SK-N-SH (cell line): ENCODE results near the gene RBP5. TPM values are rescaled to one million over a fixed set of nuclear protein-coding genes. Genes with fewer than 3 reads are reported as not detected.
A peak's percentile ranks its signal among the peaks of the same experiment; 100 is the strongest.
"Not testable (repeated sequence)": the region's sequence is repeated elsewhere in the genome, so short reads cannot be mapped to it uniquely, and the experiment has no call there.

Experiments used
- CTCF ChIA-PET: fragments of 300-600, 350-600 bp; formaldehyde crosslinking; extraction: SDS; loops from one replicate; lab custom pipeline; 2021; lab: Yijun Ruan, JAX
- POLR2A ChIA-PET: fragments of 350-600 bp; sonication (Branson Sonifier 250); formaldehyde crosslinking; extraction: SDS; loops from one replicate; lab custom pipeline; 2020; ENCODE audit warnings: antibody characterized with exemption, inconsistent platforms; lab: Yijun Ruan, JAX
- DNase-seq: peaks from one replicate; pipeline ENCODE4 v3.0.0; 2012
- H2AFZ ChIP-seq: fragments of 200-600 bp; sonication (generic); 2 replicates; pipeline ENCODE4 v1.8.1; 2016; ENCODE audit warnings: antibody characterized with exemption, mild to moderate bottlenecking, low read depth
- H3F3A ChIP-seq: fragments of 200-600 bp; sonication (generic); replicated peaks from 2 replicates; pipeline ENCODE3; 2016; ENCODE audit warnings: antibody characterized with exemption, mild to moderate bottlenecking; ENCODE audit not compliant: insufficient read depth
- H3K27ac ChIP-seq, 2 experiments: fragments of 200-500 bp in 1 of 2; fragments of 200-600 bp in 1 of 2; sonication (Bioruptor generic) in 1 of 2; sonication (generic), shearing (Covaris generic) in 1 of 2; 2 replicates each; pipeline versions ENCODE4 v1.5.1 to v1.6.1; 2014 to 2016; ENCODE audit warnings: low read depth in 2 of 2, inconsistent platforms in 1 of 2, low read length in 1 of 2, mild to moderate bottlenecking in 1 of 2, mixed read lengths in 1 of 2
- H3K27me3 ChIP-seq: fragments of 200-600 bp; sonication (generic), shearing (Covaris generic); 2 replicates; pipeline ENCODE4 v1.6.1; 2016; ENCODE audit warnings: mixed run types; ENCODE audit not compliant: insufficient read depth
- H3K36me3 ChIP-seq, 2 experiments: fragments of 200-500 bp in 1 of 2; fragments of 200-600 bp in 1 of 2; sonication (Bioruptor generic) in 1 of 2; sonication (generic) in 1 of 2; replicated peaks in 1 of 2; 2 replicates each; pipeline versions ENCODE3 to v1.5.1; 2014 to 2016; ENCODE audit warnings: low read length in 1 of 2, mild to moderate bottlenecking in 1 of 2; ENCODE audit not compliant: insufficient read depth in 2 of 2, control insufficient read depth in 1 of 2
- H3K4me1 ChIP-seq, 2 experiments: fragments of 200-500 bp in 1 of 2; fragments of 200-600 bp in 1 of 2; sonication (Bioruptor generic) in 1 of 2; sonication (generic), shearing (Covaris generic) in 1 of 2; 2 replicates each; pipeline versions ENCODE4 v1.5.1 to v1.6.1; 2014 to 2016; ENCODE audit warnings: low read depth in 1 of 2, low read length in 1 of 2, mixed run types in 1 of 2; ENCODE audit not compliant: insufficient read depth in 2 of 2, control insufficient read depth in 1 of 2
- H3K4me2 ChIP-seq: fragments of 200-600 bp; sonication (generic), shearing (Covaris generic); 2 replicates; pipeline ENCODE4 v1.6.1; 2017; ENCODE audit warnings: mixed run types
- H3K4me3 ChIP-seq, 2 experiments: fragments of 200-500 bp in 1 of 2; fragments of 200-600 bp in 1 of 2; sonication (Bioruptor generic) in 1 of 2; sonication (generic), shearing (Covaris generic) in 1 of 2; 2 replicates each; pipeline versions ENCODE4 v1.5.1 to v1.8.1; 2014 to 2016; ENCODE audit warnings: low read depth in 2 of 2, inconsistent platforms in 1 of 2, low read length in 1 of 2, mild to moderate bottlenecking in 1 of 2, mixed read lengths in 1 of 2, moderate library complexity in 1 of 2
- H3K79me2 ChIP-seq: fragments of 200-600 bp; sonication (generic); 2 replicates; pipeline ENCODE4 v1.8.1; 2017; ENCODE audit warnings: mild to moderate bottlenecking; ENCODE audit not compliant: insufficient read depth
- H3K9ac ChIP-seq: fragments of 200-600 bp; sonication (generic); 2 replicates; pipeline ENCODE4 v1.6.1; 2017; ENCODE audit warnings: mixed run types
- H3K9me2 ChIP-seq: fragments of 200-600 bp; sonication (generic); 2 replicates; pipeline ENCODE4 v1.6.1; 2017; ENCODE audit warnings: mixed run types
- H3K9me3 ChIP-seq: fragments of 200-600 bp; sonication (generic); 2 replicates; pipeline ENCODE4 v1.6.1; 2017; ENCODE audit warnings: mixed run types, mild to moderate bottlenecking, moderate library complexity
- H4K20me1 ChIP-seq: fragments of 200-600 bp; sonication (generic); 2 replicates; pipeline ENCODE4 v1.6.1; 2017; ENCODE audit warnings: mild to moderate bottlenecking, mixed run types; ENCODE audit not compliant: insufficient read depth
- CHD2 ChIP-seq: fragments of 150-350 bp; IDR thresholded peaks from 2 replicates; pipeline ENCODE4 v1.6.1; 2018; ENCODE audit warnings: low read length; ENCODE audit not compliant: partially characterized antibody
- ELF1 ChIP-seq: IDR thresholded peaks from 2 replicates; pipeline ENCODE4 v1.4.0; 2012
- FOXM1 ChIP-seq: IDR thresholded peaks from 2 replicates; pipeline ENCODE4 v1.4.0; 2012; ENCODE audit warnings: low read depth, mild to moderate bottlenecking
- IRF3 ChIP-seq: fragments of 150-350 bp; IDR thresholded peaks from 2 replicates; pipeline ENCODE4 v1.6.1; 2016; ENCODE audit warnings: mild to moderate bottlenecking, low read depth, low read length
- JUND ChIP-seq: IDR thresholded peaks from 2 replicates; pipeline ENCODE4 v1.4.0; 2012
- RAD21 ChIP-seq: IDR thresholded peaks from 2 replicates; pipeline ENCODE4 v1.6.1; 2012; ENCODE audit warnings: mild to moderate bottlenecking, low read length
- REST ChIP-seq: IDR thresholded peaks from 2 replicates; pipeline ENCODE4 v1.6.1; 2012; ENCODE audit warnings: mild to moderate bottlenecking, low read depth, low read length, moderate library complexity
- RFX5 ChIP-seq: IDR thresholded peaks from 2 replicates; pipeline ENCODE4 v1.6.1; 2012; ENCODE audit warnings: mild to moderate bottlenecking, improper control_type of control experiment, low read length
- RXRA ChIP-seq: IDR thresholded peaks from 2 replicates; pipeline ENCODE4 v1.4.0; 2012; ENCODE audit warnings: low read depth, mild to moderate bottlenecking, borderline replicate concordance
- SIN3A ChIP-seq: IDR thresholded peaks from 2 replicates; pipeline ENCODE4 v1.6.1; 2012; ENCODE audit warnings: low read depth, mild to moderate bottlenecking, low read length, moderate library complexity, borderline replicate concordance
- SMC3 ChIP-seq: IDR thresholded peaks from 2 replicates; pipeline ENCODE4 v1.6.1; 2012; ENCODE audit warnings: low read depth, low read length, improper control_type of control experiment
- TCF12 ChIP-seq: IDR thresholded peaks from 2 replicates; pipeline ENCODE4 v1.4.0; 2012
- TEAD4 ChIP-seq: IDR thresholded peaks from 2 replicates; pipeline ENCODE4 v1.4.0; 2012; ENCODE audit warnings: mild to moderate bottlenecking, borderline replicate concordance; ENCODE audit not compliant: insufficient read depth
- USF1 ChIP-seq: IDR thresholded peaks from 2 replicates; pipeline ENCODE4 v1.4.0; 2012; ENCODE audit warnings: low read depth, borderline replicate concordance
- YY1 ChIP-seq: IDR thresholded peaks from 2 replicates; pipeline ENCODE4 v1.4.0; 2012; ENCODE audit warnings: low read depth, mild to moderate bottlenecking
- ZBTB33 ChIP-seq: IDR thresholded peaks from 2 replicates; pipeline ENCODE4 v1.4.0; 2012; ENCODE audit warnings: low read depth, borderline replicate concordance
- WGBS: methylation state at CpG from one replicate; pipeline ENCODE4 v1.1.6; 2017; ENCODE audit warnings: low lambda C conversion rate; 5-methylcytosine and 5-hydroxymethylcytosine counted together
- polyA plus RNA-seq, 3 experiments: library from polyadenylated mRNA; depleted of rRNA; stranded (reverse); fragments of >200 nt; gene quantifications; 2 replicates each; pipeline ENCODE4 v1.2.3, GENCODE V29; 2012

The RBP5 gene
- polyA plus RNA-seq, 1 of the 3 experiments (the other 2 are of a cell fraction) = 0.12 TPM

GRCh38 chr12:7107636-7108002, 21.1 kb downstream of the RBP5 start:
- H3K27me3 ChIP-seq = no peaks in the 10 kb centered on the region
- POLR2A ChIA-PET = interaction anchor here (2.7 kb wide), 1 partner anchor 164 kb away, joined by 20 read pairs; the partner anchor contains the start of genes C12orf57 and RNU7-1

GRCh38 chr12:7107181-7107580, 21.5 kb downstream of the RBP5 start:
- CTCF ChIA-PET = interaction anchor here (0.6 to 3.9 kb wide), 7 partner anchors 11 to 163 kb away, joined by 3 to 28 read pairs (median 9); partner anchors contain the start of genes C12orf57, C1R, C1S and RNU7-1
- WGBS = 95% methylated on average over 5 of the region's 5 CpGs
- not testable (repeated sequence) for H3K4me3 ChIP-seq

More at GRCh38 chr12:7107636-7108002, 21.1 kb downstream of the RBP5 start:
- peak overlapping the region; percentile 61 to 83; a peak in 3 of 4 replicates for H3K27ac ChIP-seq
- H3K4me3 ChIP-seq = peak overlapping the region; percentile 55 to 56
- no peak for DNase-seq
- no peaks in the 10 kb centered on the region for H4K20me1 ChIP-seq
- CTCF ChIA-PET = interaction anchor here (0.6 to 3.9 kb wide), 10 partner anchors 8 to 163 kb away, joined by 3 to 28 read pairs (median 7); partner anchors contain the start of genes C12orf57, C1R, C1S and LPCAT3
- 0 out of 2 replicates have a peak, but pooled peaks cover 6% of the 10 kb centered on the region for H3K9me3 ChIP-seq
- peaks cover 0 to 5% of the 10 kb centered on the region in 2 experiments for H3K36me3 ChIP-seq
- no peaks in the 10 kb centered on the region for H3K9me2 ChIP-seq
- no peaks in the 10 kb centered on the region for H3F3A ChIP-seq
- H3K9ac ChIP-seq = peak overlapping the region; percentile 83; the same call in 1 of the 2 replicates
- no peaks in the 10 kb centered on the region for H3K79me2 ChIP-seq
- WGBS = 67% methylated on average over 3 of the region's 3 CpGs
- no peak for TF ChIP-seq IRF3
- TF ChIP-seq FOXM1 = no peak
- TF ChIP-seq RFX5 = no peak
- no peak for TF ChIP-seq USF1
- TF ChIP-seq REST = no peak
- TF ChIP-seq TCF12 = no peak
- TF ChIP-seq YY1 = no peak
- TF ChIP-seq ZBTB33 = no peak
- no peak for TF ChIP-seq JUND
- no peak for TF ChIP-seq RXRA
- TF ChIP-seq SMC3 = no peak
- no peak for TF ChIP-seq SIN3A
- no peak for TF ChIP-seq ELF1
- no peak for TF ChIP-seq CHD2
- TF ChIP-seq TEAD4 = no peak
- no peak for TF ChIP-seq RAD21
- H3K4me1 ChIP-seq = peaks cover 0 to 15% of the 10 kb centered on the region in 2 experiments; a peak in 1 of 4 replicates
- H3K4me2 ChIP-seq = peak overlapping the region; percentile 80
- H2AFZ ChIP-seq = no peak overlapping the region

More at GRCh38 chr12:7107181-7107580, 21.5 kb downstream of the RBP5 start:
- not testable (repeated sequence) for H2AFZ ChIP-seq, H3K79me2 ChIP-seq, H3K36me3 ChIP-seq, H4K20me1 ChIP-seq, DNase-seq, H3K9me3 ChIP-seq, H3K27ac ChIP-seq, H3K9me2 ChIP-seq, H3K9ac ChIP-seq, H3K4me2 ChIP-seq, H3K27me3 ChIP-seq, H3F3A ChIP-seq
- POLR2A ChIA-PET = interaction anchor here (2.7 kb wide), 1 partner anchor 163 kb away, joined by 20 read pairs; the partner anchor contains the start of genes C12orf57 and RNU7-1
- peaks cover 0 to 15% of the 10 kb centered on the region in 2 experiments; a peak in 1 of 4 replicates for H3K4me1 ChIP-seq
